ENCODE results near the gene DSCAML1. TPM values are rescaled to one million over a fixed set of nuclear protein-coding genes. Genes with fewer than 3 reads are reported as not detected.

The DSCAML1 gene
- total and polyA plus RNA-seq, 9 of the 15 experiments (the other 6 are each of a cell fraction or from before 2014, with no cell fraction given), result not detected

- DNase-seq (ENCODE audit: extremely low read depth in 1 of 4, low spot score in 3 of 4) (no peak), ATAC-seq (no peak), FAIRE-seq (no peak)
- Histone ChIP-seq H3K4me3 (no peak overlapping the region), H3K27ac (ENCODE audit: extremely low read depth, low read depth, low read length) (no peak overlapping the region), H3K4me1 (replicated peaks in 1 of 2; ENCODE audit: control insufficient read depth in 2 of 2, insufficient read depth in 2 of 2, low read length in 2 of 2) (peaks cover 13 to 14% of the 10 kb centered on the region in 2 experiments; a peak in 4 of 5 replicates), H3K36me3 (ENCODE audit: control insufficient read depth, insufficient read depth, low read length) (no peaks in the 10 kb centered on the region), H2AFZ (ENCODE audit: low read depth, low read length) (no peak overlapping the region), H3K27me3 (ENCODE audit: control insufficient read depth in 2 of 2, insufficient read depth in 2 of 2, low read length in 2 of 2) (peaks cover 0 to 37% of the 10 kb centered on the region in 2 experiments; a peak in 3 of 5 replicates), H3K79me2 (ENCODE audit: control insufficient read depth, insufficient read depth, low read length) (no peaks in the 10 kb centered on the region), H3K4me2 (ENCODE audit: insufficient read depth, low read length) (no peak overlapping the region), H3K9me1 (ENCODE audit: control insufficient read depth, insufficient read depth, low read length) (no peaks in the 10 kb centered on the region), H3K9me3 (replicated peaks; ENCODE audit: control insufficient read depth, insufficient read depth, low read depth, low read length) (no peaks in the 10 kb centered on the region), H3K9ac (ENCODE audit: insufficient read depth in 1 of 2, low read depth in 2 of 2, low read length in 2 of 2) (no peak overlapping the region), H4K20me1 (replicated peaks; ENCODE audit: control insufficient read depth, insufficient read depth, low read length) (no peaks in the 10 kb centered on the region; the same call in 1 of the 2 replicates)
- CTCF ChIA-PET (ENCODE audit: low intra/inter-chr PET ratio), result interaction anchor here (0.7 to 3.3 kb wide), 5 partner anchors 11 to 681 kb away, joined by 3 to 52 read pairs (median 4); no protein-coding TSS in a partner anchor
- WGBS (ENCODE audit: insufficient coverage, low coverage, missing lambda C conversion rate), result 17% methylated on average over 5 of the region's 5 CpGs
- in situ Hi-C loops (cut with MboI), result loop anchor here (10.0 kb wide), 1 partner anchor 362 kb away; no protein-coding TSS in a partner anchor
- intact Hi-C loops (cut with micrococcal nuclease), result loop anchor here (1.0 to 5.0 kb wide), 3 partner anchors 10 to 365 kb away; no protein-coding TSS in a partner anchor
- TF ChIP-seq, protein P1, sequence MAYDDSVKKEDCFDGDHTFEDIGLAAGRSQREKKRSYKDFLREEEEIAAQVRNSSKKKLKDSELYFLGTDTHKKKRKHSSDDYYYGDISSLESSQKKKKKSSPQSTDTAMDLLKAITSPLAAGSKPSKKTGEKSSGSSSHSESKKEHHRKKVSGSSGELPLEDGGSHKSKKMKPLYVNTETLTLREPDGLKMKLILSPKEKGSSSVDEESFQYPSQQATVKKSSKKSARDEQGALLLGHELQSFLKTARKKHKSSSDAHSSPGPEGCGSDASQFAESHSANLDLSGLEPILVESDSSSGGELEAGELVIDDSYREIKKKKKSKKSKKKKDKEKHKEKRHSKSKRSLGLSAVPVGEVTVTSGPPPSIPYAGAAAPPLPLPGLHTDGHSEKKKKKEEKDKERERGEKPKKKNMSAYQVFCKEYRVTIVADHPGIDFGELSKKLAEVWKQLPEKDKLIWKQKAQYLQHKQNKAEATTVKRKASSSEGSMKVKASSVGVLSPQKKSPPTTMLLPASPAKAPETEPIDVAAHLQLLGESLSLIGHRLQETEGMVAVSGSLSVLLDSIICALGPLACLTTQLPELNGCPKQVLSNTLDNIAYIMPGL (CRISPR knock-in tag; IDR thresholded peaks at IDR 0.05), result no peak
- TF ChIP-seq CEBPZ (IDR thresholded peaks at IDR 0.05; ENCODE audit: borderline replicate concordance, low read depth, low read length) (no peak), HDGF (IDR thresholded peaks at IDR 0.05) (no peak), TFAP4 (CRISPR knock-in tag; IDR thresholded peaks at IDR 0.05; ENCODE audit: borderline replicate concordance) (no peak), RFX5 (IDR thresholded peaks at IDR 0.05; ENCODE audit: low read depth, low read length) (no peak), TBL1XR1 (IDR thresholded peaks at IDR 0.05; ENCODE audit: low read length in 2 of 2) (no peak), THAP12 (CRISPR knock-in tag; IDR thresholded peaks at IDR 0.05) (no peak), SIN3B (IDR thresholded peaks at IDR 0.05; ENCODE audit: low read depth) (no peak), SMARCA4 (IDR thresholded peaks at IDR 0.05) (no peak), SRSF7 (optimal IDR thresholded peaks at IDR 0.05; ENCODE audit: low read depth, low read length) (no peak), TRIM24 (IDR thresholded peaks at IDR 0.05) (no peak), NR3C1 (CRISPR knock-in tag; IDR thresholded peaks at IDR 0.05) (no peak)
- POLR2A ChIA-PET, result interaction anchor here (0.7 kb wide), 1 partner anchor 946 kb away, joined by 3 read pairs; no protein-coding TSS in a partner anchor
- no TSS peak for BruUV-seq (replicated peaks)
Measured at GRCh38 chr11:117806846-117807245, 9.8 kb upstream of the DSCAML1 start.

All from K562 (cell line).